Thoracic aorta (tissue), 2 donors: ENCODE measurements around the gene SLC25A45. TPM values are rescaled to one million over a fixed set of nuclear protein-coding genes. Genes with fewer than 3 reads are reported as not detected.

Experiments used
- ATAC-seq: fragments of 150-250 bp; one replicate; pipeline ENCODE4 v1.8.0; 2017; ENCODE audit warnings: low read depth; ENCODE audit not compliant: insufficient number of reproducible peaks, low FRiP score
- DNase-seq: peaks from one replicate; pipeline ENCODE4 v3.0.0-alpha.2; 2020; ENCODE audit warnings: low spot score
- H3K27ac ChIP-seq, 2 donors: fragments of 200-600 bp; sonication (generic); 1 replicate in 1 of 2; 2 replicates in 1 of 2; pipeline ENCODE4 v1.5.1; 2016; ENCODE audit warnings: mild to moderate bottlenecking in 2 of 2, moderate library complexity in 2 of 2
- H3K27me3 ChIP-seq: fragments of 200-600 bp; sonication (generic); replicated peaks from 2 replicates; pipeline ENCODE4 v1.6.0; 2016; ENCODE audit warnings: mild to moderate bottlenecking; ENCODE audit not compliant: insufficient read depth
- H3K36me3 ChIP-seq: fragments of 200-600 bp; sonication (generic); one replicate; pipeline ENCODE4 v1.5.1; 2016
- H3K4me1 ChIP-seq, 2 donors: fragments of 200-600 bp; sonication (generic); 1 replicate in 1 of 2; 2 replicates in 1 of 2; pipeline versions ENCODE4 v1.5.1 to v1.6.0; 2016; ENCODE audit warnings: low read depth in 2 of 2, mild to moderate bottlenecking in 1 of 2; ENCODE audit not compliant: control insufficient read depth in 1 of 2
- H3K4me3 ChIP-seq: fragments of 200-600 bp; sonication (generic); 2 replicates; pipeline ENCODE4 v1.5.1; 2016; ENCODE audit warnings: mild to moderate bottlenecking
- H3K9me3 ChIP-seq: fragments of 200-600 bp; sonication (generic); 2 replicates; pipeline ENCODE4 v1.5.1; 2016
- total RNA-seq, 2 donors: library from RNA; depleted of rRNA; stranded (reverse); fragments of >200 nt; gene quantifications; one replicate each; pipeline versions ENCODE4 v1.1.0 to v1.2.3, GENCODE V29; 2016
- TF ChIP-seq, protein P1 (sequence below): fragments of 200-600 bp; sonication (generic); IDR thresholded peaks from one replicate; pipeline ENCODE4 v1.5.1; 2019; ENCODE audit warnings: antibody characterized with exemption

SLC25A45 gene
- total RNA-seq, 2 donors from 2014 or later, result 19.0 to 26.7 TPM

DNA sequence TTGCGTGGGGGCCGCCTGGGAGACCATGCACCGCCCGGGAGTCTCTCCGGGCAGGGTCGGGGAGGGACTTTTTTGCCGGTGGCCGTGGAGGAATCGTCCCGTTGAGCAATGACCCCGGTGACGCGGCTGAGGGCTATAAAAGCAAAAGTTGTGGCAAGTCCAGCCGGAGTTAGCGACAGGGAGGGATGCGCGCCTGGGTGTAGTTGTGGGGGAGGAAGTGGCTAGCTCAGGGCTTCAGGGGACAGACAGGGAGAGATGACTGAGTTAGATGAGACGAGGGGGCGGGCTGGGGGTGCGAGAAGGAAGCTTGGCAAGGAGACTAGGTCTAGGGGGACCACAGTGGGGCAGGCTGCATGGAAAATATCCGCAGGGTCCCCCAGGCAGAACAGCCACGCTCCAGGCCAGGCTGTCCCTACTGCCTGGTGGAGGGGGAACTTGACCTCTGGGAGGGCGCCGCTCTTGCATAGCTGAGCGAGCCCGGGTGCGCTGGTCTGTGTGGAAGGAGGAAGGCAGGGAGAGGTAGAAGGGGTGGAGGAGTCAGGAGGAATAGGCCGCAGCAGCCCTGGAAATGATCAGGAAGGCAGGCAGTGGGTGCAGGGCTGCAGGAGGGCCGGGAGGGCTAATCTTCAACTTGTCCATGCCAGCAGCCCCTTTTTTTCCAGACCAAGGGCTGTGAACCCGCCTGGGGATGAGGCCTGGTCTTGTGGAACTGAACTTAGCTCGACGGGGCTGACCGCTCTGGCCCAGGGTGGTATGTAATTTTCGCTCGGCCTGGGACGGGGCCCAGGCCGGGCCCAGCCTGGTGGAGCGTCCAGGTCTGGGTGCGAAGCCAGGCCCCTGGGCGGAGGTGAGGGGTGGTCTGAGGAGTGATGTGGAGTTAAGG lies 40.4 kb upstream of the SLC25A45 start, which contains the start of gene NEAT1:
Gene NEAT1 (plus strand): TSS at position 166 of the 883 bp plus-strand sequence.
- H3K4me1 ChIP-seq, result peaks cover 24 to 33% of the 10 kb centered on the region in 2 donors

DNA sequence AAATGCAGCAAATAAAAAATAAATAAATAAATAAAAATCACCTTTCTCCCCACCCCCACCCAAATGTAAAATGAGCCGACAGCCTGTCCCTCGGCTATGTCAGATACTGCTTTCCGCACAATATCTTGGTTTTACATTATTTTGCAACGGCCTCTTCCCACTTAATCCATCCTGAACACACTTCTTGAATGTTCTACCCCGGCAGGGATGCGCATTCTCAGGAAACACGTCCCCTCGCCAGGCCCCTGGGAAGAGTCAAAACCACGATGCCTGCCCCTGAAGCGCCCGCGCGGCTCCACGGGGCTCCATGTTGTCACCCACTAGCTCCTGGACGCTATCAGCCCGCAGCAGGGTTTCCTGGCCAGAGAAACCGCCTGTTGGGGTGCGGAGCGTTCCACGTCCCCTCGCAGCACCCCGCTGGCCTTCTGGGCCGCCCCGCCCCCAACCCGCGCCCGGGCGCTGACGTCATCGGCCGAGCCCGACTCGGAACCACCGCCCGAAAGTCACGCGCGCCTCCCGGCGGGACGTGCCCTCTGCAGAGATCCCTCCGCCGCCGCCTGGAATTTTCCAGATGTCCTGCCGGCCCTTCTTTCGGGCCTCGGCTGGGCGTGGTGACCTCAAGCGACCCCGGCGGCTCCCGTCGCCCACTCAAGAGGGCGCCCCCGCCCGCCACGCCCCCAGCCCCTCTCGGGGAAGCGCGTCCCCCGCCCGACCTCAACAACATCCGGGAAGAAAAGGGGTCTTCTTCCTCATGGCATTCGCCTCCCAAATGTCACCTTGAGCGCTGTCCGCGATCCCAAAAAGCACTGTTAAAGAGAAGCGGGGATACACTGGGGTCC lies 39.6 kb upstream of the SLC25A45 start:
- Histone ChIP-seq H3K36me3 (peaks cover 21% of the 10 kb centered on the region), H3K27ac (peak overlapping the region; percentile 100), H3K4me1 (peaks cover 32 to 38% of the 10 kb centered on the region in 2 donors), H3K4me3 (peak overlapping the region; percentile 94), H3K27me3 (no peaks in the 10 kb centered on the region), H3K9me3 (no peaks in the 10 kb centered on the region)
- DNase-seq (peak; percentile 84), ATAC-seq (peak; percentile 13)
- TF ChIP-seq, protein P1, sequence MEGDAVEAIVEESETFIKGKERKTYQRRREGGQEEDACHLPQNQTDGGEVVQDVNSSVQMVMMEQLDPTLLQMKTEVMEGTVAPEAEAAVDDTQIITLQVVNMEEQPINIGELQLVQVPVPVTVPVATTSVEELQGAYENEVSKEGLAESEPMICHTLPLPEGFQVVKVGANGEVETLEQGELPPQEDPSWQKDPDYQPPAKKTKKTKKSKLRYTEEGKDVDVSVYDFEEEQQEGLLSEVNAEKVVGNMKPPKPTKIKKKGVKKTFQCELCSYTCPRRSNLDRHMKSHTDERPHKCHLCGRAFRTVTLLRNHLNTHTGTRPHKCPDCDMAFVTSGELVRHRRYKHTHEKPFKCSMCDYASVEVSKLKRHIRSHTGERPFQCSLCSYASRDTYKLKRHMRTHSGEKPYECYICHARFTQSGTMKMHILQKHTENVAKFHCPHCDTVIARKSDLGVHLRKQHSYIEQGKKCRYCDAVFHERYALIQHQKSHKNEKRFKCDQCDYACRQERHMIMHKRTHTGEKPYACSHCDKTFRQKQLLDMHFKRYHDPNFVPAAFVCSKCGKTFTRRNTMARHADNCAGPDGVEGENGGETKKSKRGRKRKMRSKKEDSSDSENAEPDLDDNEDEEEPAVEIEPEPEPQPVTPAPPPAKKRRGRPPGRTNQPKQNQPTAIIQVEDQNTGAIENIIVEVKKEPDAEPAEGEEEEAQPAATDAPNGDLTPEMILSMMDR, result no peak

More for the DNA sequence above, 40.4 kb upstream of the SLC25A45 start, which contains the start of gene NEAT1:
- ATAC-seq (peak; percentile 15), DNase-seq (peak; percentile 84)
- Histone ChIP-seq H3K27ac (peak within 1 kb of the TSS; percentile 100), H3K36me3 (peaks cover 30% of the 10 kb centered on the region), H3K4me3 (peak within 1 kb of the TSS; percentile 94), H3K27me3 (no peaks in the 10 kb centered on the region), H3K9me3 (no peaks in the 10 kb centered on the region)
- TF ChIP-seq, protein P1, result no peak

DNA sequence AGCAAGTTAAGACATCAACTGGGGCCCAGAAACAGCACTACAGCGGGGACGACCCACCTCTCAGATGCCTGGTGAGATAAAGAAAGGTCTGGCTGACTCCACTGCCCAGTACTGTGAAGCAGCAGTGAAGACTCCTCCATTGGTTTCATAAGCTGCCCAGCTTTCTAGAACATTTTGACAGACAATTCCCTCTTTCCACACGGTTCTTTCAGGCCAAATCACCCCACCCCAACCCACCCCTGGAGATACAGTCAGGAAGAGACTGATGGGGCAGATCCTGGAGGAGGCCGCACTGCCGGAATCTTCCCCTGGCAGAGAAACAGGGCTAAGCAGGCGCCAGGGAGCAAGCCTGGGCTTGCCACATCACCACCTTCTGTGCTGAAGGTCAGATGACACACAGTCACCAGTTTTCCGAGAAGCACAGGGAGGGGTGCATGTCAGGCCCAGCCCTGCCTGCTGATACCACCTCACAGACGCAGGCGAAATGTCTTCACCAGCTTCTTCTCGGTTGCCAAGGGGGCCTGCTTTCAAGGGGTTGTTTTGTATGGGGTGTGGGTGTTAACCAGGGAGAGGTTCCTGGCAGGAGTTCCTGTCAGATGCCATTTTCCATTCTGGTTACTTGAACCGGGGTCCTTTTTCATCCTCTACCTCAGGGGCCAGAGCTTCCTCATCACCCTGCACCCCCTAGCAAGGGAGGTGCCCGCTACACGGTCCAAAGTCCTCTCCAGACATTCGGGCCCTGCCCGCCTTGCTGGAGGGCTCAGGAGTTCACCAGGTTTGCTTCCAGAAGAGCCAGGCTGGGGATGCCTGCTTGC lies 38.7 kb upstream of the SLC25A45 start:
- Histone ChIP-seq H3K36me3 (peaks cover 13% of the 10 kb centered on the region), H3K27ac (peak overlapping the region; percentile 100), H3K4me3 (peak overlapping the region; percentile 94), H3K27me3 (no peaks in the 10 kb centered on the region), H3K4me1 (peaks cover 39 to 46% of the 10 kb centered on the region in 2 donors), H3K9me3 (no peaks in the 10 kb centered on the region)
- TF ChIP-seq, protein P1, result no peak
- ATAC-seq (peak; percentile 18), DNase-seq (peak; percentile 97)

DNA sequence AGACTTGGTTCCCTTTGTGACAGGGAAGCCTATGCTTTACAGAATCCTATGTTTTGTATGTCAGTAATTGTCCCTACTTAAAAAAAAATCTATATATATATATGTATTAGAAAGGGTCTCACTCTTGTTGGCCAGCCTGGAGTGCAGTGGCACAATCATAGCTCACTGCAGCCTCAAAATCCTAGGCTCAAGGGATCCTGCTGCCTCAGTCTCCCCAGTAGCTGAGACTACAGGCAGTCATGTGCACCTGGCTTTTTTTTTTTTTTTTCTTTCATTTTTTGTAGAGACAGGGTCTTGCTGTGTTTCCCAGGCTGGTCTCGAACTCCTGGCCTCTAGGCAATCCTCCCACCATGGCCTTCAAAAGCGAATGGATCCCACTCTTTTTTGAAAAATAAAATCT lies 38.1 kb upstream of the SLC25A45 start:
- H3K27me3 ChIP-seq, result no peaks in the 10 kb centered on the region
- H3K27ac ChIP-seq, result peak overlapping the region; percentile 100
- peak overlapping the region; percentile 94 for H3K4me3 ChIP-seq
- TF ChIP-seq, protein P1, result no peak
- H3K4me1 ChIP-seq, result peaks cover 39 to 52% of the 10 kb centered on the region in 2 donors
- ATAC-seq (no peak), DNase-seq (no peak)
- no peaks in the 10 kb centered on the region for H3K9me3 ChIP-seq
- peaks cover 9% of the 10 kb centered on the region for H3K36me3 ChIP-seq
